ENCODE data around the gene BLVRA. TPM values are rescaled to one million over a fixed set of nuclear protein-coding genes. Genes with fewer than 3 reads are reported as not detected.

BLVRA gene
- total and polyA plus RNA-seq, 10 of the 15 experiments (the other 5 are each of a cell fraction or from before 2014, with no cell fraction given): 63.3 to 198 (median 102) TPM

GRCh38 chr7:43711503-43711902 is 47.0 kb upstream of the BLVRA start:
- no peak for DNase-seq (ENCODE audit: low read depth, low spot score)
- Histone ChIP-seq H3K4me2 (ENCODE audit: control insufficient read depth, insufficient read depth) (no peak overlapping the region), H3K27me3 (replicated peaks in 1 of 2; ENCODE audit: control insufficient read depth in 2 of 2, insufficient read depth in 2 of 2, low read length in 1 of 2) (no peaks in the 10 kb centered on the region), H2AFZ (ENCODE audit: control insufficient read depth, low read depth, low read length) (no peak overlapping the region), H3K27ac (ENCODE audit: control insufficient read depth, insufficient read depth) (no peak overlapping the region), H3K9me3 (replicated peaks; ENCODE audit: control insufficient read depth, insufficient read depth, low read length) (peaks cover 22% of the 10 kb centered on the region; the same call in 2 of the 3 replicates), H4K20me1 (ENCODE audit: control insufficient read depth, insufficient read depth) (no peaks in the 10 kb centered on the region), H3K79me2 (ENCODE audit: control insufficient read depth, insufficient read depth, low read length) (peaks cover 57% of the 10 kb centered on the region), H3K4me1 (ENCODE audit: control insufficient read depth, insufficient read depth, low read length) (no peaks in the 10 kb centered on the region), H3K9ac (ENCODE audit: control insufficient read depth, insufficient read depth, low read length) (no peak overlapping the region), H3K36me3 (ENCODE audit: control insufficient read depth in 2 of 2, insufficient read depth in 2 of 2, low read length in 1 of 2) (peaks cover 0 to 11% of the 10 kb centered on the region in 2 experiments; a peak in 3 of 4 replicates), H3K4me3 (no peak overlapping the region)
- WGBS (ENCODE audit: insufficient coverage, insufficient replicate concordance, low lambda C conversion rate, missing lambda C conversion rate): 100% methylated on average over 1 of the region's 1 CpG
- CTCF ChIA-PET: interaction anchor here (1.6 to 2.1 kb wide), 2 partner anchors 9 to 129 kb away, joined by 4 to 9 read pairs; partner anchors contain the start of gene STK17A
- intact Hi-C loops (cut with micrococcal nuclease; ENCODE audit: unreplicated experiment) (no loop called here), in situ Hi-C loops (cut with MboI) (no loop called here)
- BruUV-seq (replicated peaks): TSS peak; percentile 15
- TF ChIP-seq MEF2B (IDR thresholded peaks at IDR 0.05; ENCODE audit: partially characterized antibody, poor library complexity, severe bottlenecking) (no peak), PAX5 (IDR thresholded peaks at IDR 0.05; ENCODE audit: borderline replicate concordance, low read depth, low read length) (no peak), CUX1 (IDR thresholded peaks at IDR 0.05; ENCODE audit: insufficient replicate concordance, low read depth, low read length) (no peak), HSF1 (IDR thresholded peaks at IDR 0.05; ENCODE audit: low read depth, low read length) (no peak), MYC (IDR thresholded peaks at IDR 0.05; ENCODE audit: insufficient read depth, insufficient read length, insufficient replicate concordance, low read length, severe bottlenecking) (no peak), RELA (IDR thresholded peaks at IDR 0.05; ENCODE audit: borderline replicate concordance, partially characterized antibody) (no peak), HDAC2 (IDR thresholded peaks at IDR 0.05) (no peak), POLR2A (IDR thresholded peaks at IDR 0.05; ENCODE audit: low read depth, low read length) (no peak), YBX1 (IDR thresholded peaks at IDR 0.05) (no peak), LARP7 (IDR thresholded peaks at IDR 0.05) (no peak), SMAD5 (IDR thresholded peaks at IDR 0.05; ENCODE audit: low read depth) (no peak), SREBF2 (IDR thresholded peaks at IDR 0.05; ENCODE audit: low read length) (no peak), ATF3 (IDR thresholded peaks at IDR 0.05; ENCODE audit: borderline replicate concordance, extremely low read depth, low read depth, low read length) (no peak), RAD51 (IDR thresholded peaks at IDR 0.05) (no peak), SMARCA5 (IDR thresholded peaks at IDR 0.05) (no peak), NR2C2 (IDR thresholded peaks at IDR 0.05; ENCODE audit: borderline replicate concordance, control insufficient read depth, insufficient read length, low read depth) (no peak), MYB (IDR thresholded peaks at IDR 0.05; ENCODE audit: borderline replicate concordance, low read depth, low read length) (no peak)
- peak; percentile 38 for ATAC-seq
- FAIRE-seq: no peak
- POLR2A ChIA-PET: no interaction called here
- RAD21 ChIA-PET (ENCODE audit: unreplicated experiment): interaction anchor here (0.6 kb wide), 1 partner anchor 118 kb away, joined by 3 read pairs; no protein-coding TSS in a partner anchor
- SMC1A ChIA-PET (ENCODE audit: uncharacterized antibody, unreplicated experiment): no interaction called here

Measured in GM12878 (cell line).